Smooth muscle cell (in vitro differentiated cells): ENCODE data around the gene EFCAB6. TPM values are rescaled to one million over a fixed set of nuclear protein-coding genes. Genes with fewer than 3 reads are reported as not detected.
A peak's percentile ranks its signal among the peaks of the same experiment; 100 is the strongest.

Source experiments
- DNase-seq: peaks from one replicate; lab custom pipeline; 2025; ENCODE audit not compliant: unreplicated experiment; lab: John Stamatoyannopoulos, UW
- H2AFZ ChIP-seq: fragments of 200-600 bp; sonication (generic); 2 replicates; pipeline ENCODE4 v1.6.0; 2016; ENCODE audit warnings: antibody characterized with exemption, low read depth, mild to moderate bottlenecking
- H3F3A ChIP-seq: fragments of 200-600 bp; sonication (generic); 2 replicates; pipeline ENCODE4 v1.6.0; 2017; ENCODE audit warnings: antibody characterized with exemption, low read depth
- H3K27ac ChIP-seq: fragments of 200-600 bp; sonication (generic); 2 replicates; pipeline ENCODE4 v1.5.1; 2016; ENCODE audit warnings: low read depth, mild to moderate bottlenecking
- H3K27me3 ChIP-seq: fragments of 200-600 bp; sonication (generic); 2 replicates; pipeline ENCODE4 v1.6.1; 2016; ENCODE audit warnings: low read depth, mild to moderate bottlenecking
- H3K36me3 ChIP-seq: fragments of 200-600 bp; sonication (generic); 2 replicates; pipeline ENCODE4 v1.5.1; 2016; ENCODE audit warnings: low read depth
- H3K4me1 ChIP-seq: fragments of 200-600 bp; sonication (generic); 2 replicates; pipeline ENCODE4 v1.5.1; 2016; ENCODE audit warnings: low read depth
- H3K4me2 ChIP-seq: fragments of 200-600 bp; sonication (generic); 2 replicates; pipeline ENCODE4 v1.6.0; 2016; ENCODE audit warnings: mild to moderate bottlenecking
- H3K4me3 ChIP-seq: fragments of 200-600 bp; sonication (generic); 2 replicates; pipeline ENCODE4 v1.5.1; 2016; ENCODE audit warnings: mild to moderate bottlenecking
- H3K79me2 ChIP-seq: fragments of 200-600 bp; sonication (generic); 2 replicates; pipeline ENCODE4 v1.6.0; 2016; ENCODE audit warnings: low read depth, mild to moderate bottlenecking
- H3K9ac ChIP-seq: fragments of 200-600 bp; sonication (generic); 2 replicates; pipeline ENCODE4 v1.6.0; 2016; ENCODE audit warnings: low read depth
- H3K9me3 ChIP-seq: fragments of 200-600 bp; sonication (generic); replicated peaks from 2 replicates; pipeline ENCODE4 v1.5.1; 2016; ENCODE audit warnings: low read depth
- H4K20me1 ChIP-seq: fragments of 200-600 bp; sonication (generic); 2 replicates; pipeline ENCODE4 v1.6.0; 2016; ENCODE audit warnings: low read depth
- WGBS: methylation state at CpG from one replicate; pipeline ENCODE4 v1.1.7; 2016; ENCODE audit warnings: low lambda C conversion rate; 5-methylcytosine and 5-hydroxymethylcytosine counted together
- polyA plus RNA-seq: library from polyadenylated mRNA; unstranded; fragments of >200 nt; fragmentation: Nextera tagmentation; extraction: Ambion mirVana; gene quantifications from 2 replicates; pipeline ENCODE4 v1.2.1, GENCODE V29; 2016
- total RNA-seq: library from RNA; depleted of rRNA; stranded (reverse); fragments of >200 nt; gene quantifications from 2 replicates; pipeline ENCODE4 v1.2.3, GENCODE V29; 2014
- TF ChIP-seq, protein P1 (sequence below): fragments of 200-600 bp; sonication (generic); IDR thresholded peaks from 2 replicates; pipeline ENCODE4 v1.5.1; 2017; ENCODE audit warnings: borderline replicate concordance, mild to moderate bottlenecking, antibody characterized with exemption; ENCODE audit not compliant: insufficient read depth, poor library complexity, severe bottlenecking

EFCAB6 gene, protein sequence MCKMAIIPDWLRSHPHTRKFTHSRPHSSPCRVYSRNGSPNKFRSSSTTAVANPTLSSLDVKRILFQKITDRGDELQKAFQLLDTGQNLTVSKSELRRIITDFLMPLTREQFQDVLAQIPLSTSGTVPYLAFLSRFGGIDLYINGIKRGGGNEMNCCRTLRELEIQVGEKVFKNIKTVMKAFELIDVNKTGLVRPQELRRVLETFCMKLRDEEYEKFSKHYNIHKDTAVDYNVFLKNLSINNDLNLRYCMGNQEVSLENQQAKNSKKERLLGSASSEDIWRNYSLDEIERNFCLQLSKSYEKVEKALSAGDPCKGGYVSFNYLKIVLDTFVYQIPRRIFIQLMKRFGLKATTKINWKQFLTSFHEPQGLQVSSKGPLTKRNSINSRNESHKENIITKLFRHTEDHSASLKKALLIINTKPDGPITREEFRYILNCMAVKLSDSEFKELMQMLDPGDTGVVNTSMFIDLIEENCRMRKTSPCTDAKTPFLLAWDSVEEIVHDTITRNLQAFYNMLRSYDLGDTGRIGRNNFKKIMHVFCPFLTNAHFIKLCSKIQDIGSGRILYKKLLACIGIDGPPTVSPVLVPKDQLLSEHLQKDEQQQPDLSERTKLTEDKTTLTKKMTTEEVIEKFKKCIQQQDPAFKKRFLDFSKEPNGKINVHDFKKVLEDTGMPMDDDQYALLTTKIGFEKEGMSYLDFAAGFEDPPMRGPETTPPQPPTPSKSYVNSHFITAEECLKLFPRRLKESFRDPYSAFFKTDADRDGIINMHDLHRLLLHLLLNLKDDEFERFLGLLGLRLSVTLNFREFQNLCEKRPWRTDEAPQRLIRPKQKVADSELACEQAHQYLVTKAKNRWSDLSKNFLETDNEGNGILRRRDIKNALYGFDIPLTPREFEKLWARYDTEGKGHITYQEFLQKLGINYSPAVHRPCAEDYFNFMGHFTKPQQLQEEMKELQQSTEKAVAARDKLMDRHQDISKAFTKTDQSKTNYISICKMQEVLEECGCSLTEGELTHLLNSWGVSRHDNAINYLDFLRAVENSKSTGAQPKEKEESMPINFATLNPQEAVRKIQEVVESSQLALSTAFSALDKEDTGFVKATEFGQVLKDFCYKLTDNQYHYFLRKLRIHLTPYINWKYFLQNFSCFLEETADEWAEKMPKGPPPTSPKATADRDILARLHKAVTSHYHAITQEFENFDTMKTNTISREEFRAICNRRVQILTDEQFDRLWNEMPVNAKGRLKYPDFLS (N-terminal part only)
- total RNA-seq (1.6 and 2.9 TPM in 2 replicates), polyA plus RNA-seq (0.59 and 0.80 TPM in 2 replicates)

- H3K9me3 ChIP-seq: no peaks in the 10 kb centered on the region
- peaks cover 15% of the 10 kb centered on the region for H3K4me1 ChIP-seq
- H4K20me1 ChIP-seq: no peaks in the 10 kb centered on the region
- TF ChIP-seq, protein P1, sequence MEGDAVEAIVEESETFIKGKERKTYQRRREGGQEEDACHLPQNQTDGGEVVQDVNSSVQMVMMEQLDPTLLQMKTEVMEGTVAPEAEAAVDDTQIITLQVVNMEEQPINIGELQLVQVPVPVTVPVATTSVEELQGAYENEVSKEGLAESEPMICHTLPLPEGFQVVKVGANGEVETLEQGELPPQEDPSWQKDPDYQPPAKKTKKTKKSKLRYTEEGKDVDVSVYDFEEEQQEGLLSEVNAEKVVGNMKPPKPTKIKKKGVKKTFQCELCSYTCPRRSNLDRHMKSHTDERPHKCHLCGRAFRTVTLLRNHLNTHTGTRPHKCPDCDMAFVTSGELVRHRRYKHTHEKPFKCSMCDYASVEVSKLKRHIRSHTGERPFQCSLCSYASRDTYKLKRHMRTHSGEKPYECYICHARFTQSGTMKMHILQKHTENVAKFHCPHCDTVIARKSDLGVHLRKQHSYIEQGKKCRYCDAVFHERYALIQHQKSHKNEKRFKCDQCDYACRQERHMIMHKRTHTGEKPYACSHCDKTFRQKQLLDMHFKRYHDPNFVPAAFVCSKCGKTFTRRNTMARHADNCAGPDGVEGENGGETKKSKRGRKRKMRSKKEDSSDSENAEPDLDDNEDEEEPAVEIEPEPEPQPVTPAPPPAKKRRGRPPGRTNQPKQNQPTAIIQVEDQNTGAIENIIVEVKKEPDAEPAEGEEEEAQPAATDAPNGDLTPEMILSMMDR: no peak
- peak within 1 kb of the TSS; percentile 78 for H3K9ac ChIP-seq
- peak within 1 kb of the TSS; percentile 69 for H3K27ac ChIP-seq
- no peaks in the 10 kb centered on the region for H3K79me2 ChIP-seq
- H3K27me3 ChIP-seq: no peaks in the 10 kb centered on the region
- WGBS: 2% methylated on average over 55 of the region's 55 CpGs
- H3F3A ChIP-seq: no peaks in the 10 kb centered on the region
- peak; percentile 64 for DNase-seq
- H3K36me3 ChIP-seq: no peaks in the 10 kb centered on the region
- peak within 1 kb of the TSS; percentile 90 for H3K4me2 ChIP-seq
- peak within 1 kb of the TSS; percentile 96 for H2AFZ ChIP-seq
- H3K4me3 ChIP-seq: peak within 1 kb of the TSS; percentile 85
These were observed at the start of gene EFCAB6 for GRCh38 chr22:43812149-43812842. Gene EFCAB6 (minus strand): TSS chr22:43812305. CDS start chr22:43782318, 29,987 bp downstream.

DNA sequence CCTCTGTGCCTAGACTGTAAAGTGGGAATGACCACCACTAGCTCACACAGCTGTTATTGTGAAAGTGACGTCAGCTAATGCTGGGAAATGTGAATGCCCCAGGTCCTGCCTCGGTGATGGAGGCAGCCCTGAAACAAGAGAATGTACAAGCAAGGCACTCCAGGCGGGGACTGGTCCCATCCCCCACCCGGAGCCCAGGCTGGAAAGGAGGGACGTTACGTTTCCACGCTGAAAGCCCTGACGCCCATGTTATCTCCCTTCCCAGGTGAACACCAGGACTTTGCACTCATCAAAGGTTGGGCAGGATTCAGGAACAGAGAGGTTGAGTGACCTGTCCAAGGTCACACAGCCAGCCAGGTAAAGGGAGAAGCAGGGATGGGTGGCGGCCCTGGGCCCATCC, 49.4 kb upstream of the EFCAB6 start:
- no peaks in the 10 kb centered on the region for H3K9me3 ChIP-seq
- no peaks in the 10 kb centered on the region for H3F3A ChIP-seq
- no peak overlapping the region for H3K9ac ChIP-seq
- peak overlapping the region; percentile 86 for H3K4me2 ChIP-seq
- no peak for DNase-seq
- no peaks in the 10 kb centered on the region for H3K27me3 ChIP-seq
- TF ChIP-seq, protein P1: no peak
- H3K79me2 ChIP-seq: no peaks in the 10 kb centered on the region
- no peaks in the 10 kb centered on the region for H3K36me3 ChIP-seq
- peak overlapping the region; percentile 54 for H3K4me3 ChIP-seq
- 27% methylated on average over 9 of the region's 9 CpGs for WGBS
- H4K20me1 ChIP-seq: peaks cover 11% of the 10 kb centered on the region
- no peaks in the 10 kb centered on the region for H3K4me1 ChIP-seq
- no peak overlapping the region for H3K27ac ChIP-seq
- peak overlapping the region; percentile 54 for H2AFZ ChIP-seq

DNA sequence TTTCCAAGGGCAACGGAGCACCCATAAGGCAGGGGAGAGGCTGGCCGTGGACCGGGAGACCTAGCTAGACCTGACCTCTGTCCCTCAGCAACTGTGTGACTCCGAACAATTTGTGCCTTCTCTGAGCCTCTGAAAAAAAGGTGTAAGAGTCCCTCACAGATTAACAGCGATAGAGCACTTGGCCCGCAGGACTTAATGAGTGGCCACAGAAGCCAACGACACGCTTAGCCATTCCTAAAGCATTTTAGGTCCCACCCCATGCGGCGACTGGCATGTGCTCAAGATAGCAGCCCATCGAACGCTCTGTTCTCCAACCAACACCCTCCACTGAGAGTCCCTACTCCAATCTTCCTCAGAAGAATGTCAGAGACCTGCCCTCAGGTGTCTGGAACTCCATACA, 48.7 kb upstream of the EFCAB6 start:
- Histone ChIP-seq H3K4me2 (peak overlapping the region; percentile 86), H3K27ac (no peak overlapping the region), H4K20me1 (peaks cover 15% of the 10 kb centered on the region), H3K9ac (no peak overlapping the region), H3K4me3 (no peak overlapping the region), H3K36me3 (no peaks in the 10 kb centered on the region), H3K79me2 (no peaks in the 10 kb centered on the region), H3K27me3 (no peaks in the 10 kb centered on the region), H3K4me1 (no peaks in the 10 kb centered on the region), H2AFZ (no peak overlapping the region), H3F3A (no peaks in the 10 kb centered on the region), H3K9me3 (no peaks in the 10 kb centered on the region)
- TF ChIP-seq, protein P1: no peak
- DNase-seq: no peak
- WGBS: 88% methylated on average over 12 of the region's 12 CpGs
